SJCRH30 (cell line): Measurements from ENCODE around the gene ESYT3. TPM values are rescaled to one million over a fixed set of nuclear protein-coding genes. Genes with fewer than 3 reads are reported as not detected.
A peak's percentile ranks its signal among the peaks of the same experiment; 100 is the strongest.
"Not testable (repeated sequence)": the region's sequence is repeated elsewhere in the genome, so short reads cannot be mapped to it uniquely, and the experiment has no call there.

Source experiments
- DNase-seq, 2 experiments: peaks; one replicate each; pipeline ENCODE4 v3.0.0-alpha.2; 2015 to 2020
- H3K27ac ChIP-seq: fragments of 250-450 bp; sonication (Bioruptor Pico); 2 replicates; pipeline ENCODE4 v1.5.1; 2020; ENCODE audit warnings: mild to moderate bottlenecking, moderate library complexity
- H3K27me3 ChIP-seq: fragments of 250-450 bp; sonication (Bioruptor Pico); 2 replicates; pipeline ENCODE4 v1.5.1; 2020; ENCODE audit warnings: mild to moderate bottlenecking, moderate library complexity
- H3K36me3 ChIP-seq: fragments of 250-450 bp; sonication (Bioruptor Pico); 2 replicates; pipeline ENCODE4 v1.5.1; 2020; ENCODE audit warnings: mild to moderate bottlenecking, moderate library complexity
- H3K4me1 ChIP-seq: fragments of 250-450 bp; sonication (Bioruptor Pico); 2 replicates; pipeline ENCODE4 v1.5.1; 2020; ENCODE audit warnings: mild to moderate bottlenecking, moderate library complexity
- H3K4me3 ChIP-seq: fragments of 250-450 bp; sonication (Bioruptor Pico); 2 replicates; pipeline ENCODE4 v1.5.1; 2020; ENCODE audit warnings: mild to moderate bottlenecking, moderate library complexity
- H3K9me3 ChIP-seq: fragments of 250-450 bp; sonication (Bioruptor Pico); replicated peaks from 2 replicates; pipeline ENCODE4 v1.5.1; 2020; ENCODE audit warnings: mild to moderate bottlenecking, moderate library complexity
- total RNA-seq: library from RNA; depleted of rRNA; stranded (reverse); fragments of >200 nt; shearing (Covaris generic); gene quantifications from 2 replicates; pipeline ENCODE4 v1.2.3, GENCODE V29; 2014

Gene ESYT3
- total RNA-seq, 1 experiment from 2014 or later, result 0.69 TPM

DNA sequence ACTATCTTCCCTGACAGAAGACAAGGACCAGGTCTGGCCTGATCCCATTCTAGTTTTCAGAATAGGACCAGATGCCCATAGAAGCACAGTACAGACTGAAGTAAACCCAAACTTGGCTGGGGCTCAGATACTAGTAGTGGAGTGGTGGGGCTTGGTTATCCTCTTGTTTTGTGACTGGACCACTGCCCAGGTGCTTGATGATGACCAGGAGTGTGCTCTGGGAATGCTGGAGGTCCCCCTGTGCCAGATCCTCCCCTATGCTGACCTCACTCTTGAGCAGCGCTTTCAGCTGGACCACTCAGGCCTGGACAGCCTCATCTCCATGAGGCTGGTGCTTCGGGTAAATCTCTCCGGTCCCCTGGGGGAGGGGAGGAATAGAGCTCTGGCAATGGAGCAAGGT lies 36.3 kb downstream of the ESYT3 start:
- Histone ChIP-seq H3K36me3 (no peaks in the 10 kb centered on the region), H3K9me3 (no peaks in the 10 kb centered on the region), H3K27ac (no peak overlapping the region), H3K4me1 (peaks cover 12% of the 10 kb centered on the region), H3K4me3 (no peak overlapping the region), H3K27me3 (no peaks in the 10 kb centered on the region)
- DNase-seq, result no peak

- DNase-seq, result no peak
- no peaks in the 10 kb centered on the region for H3K36me3 ChIP-seq
- H3K27me3 ChIP-seq, result no peaks in the 10 kb centered on the region
- no peaks in the 10 kb centered on the region for H3K9me3 ChIP-seq
- H3K27ac ChIP-seq, result no peak overlapping the region
- no peak overlapping the region for H3K4me3 ChIP-seq
- peaks cover 4% of the 10 kb centered on the region for H3K4me1 ChIP-seq
Observed at GRCh38 chr3:138471481-138471880, 37.1 kb downstream of the ESYT3 start.

DNA sequence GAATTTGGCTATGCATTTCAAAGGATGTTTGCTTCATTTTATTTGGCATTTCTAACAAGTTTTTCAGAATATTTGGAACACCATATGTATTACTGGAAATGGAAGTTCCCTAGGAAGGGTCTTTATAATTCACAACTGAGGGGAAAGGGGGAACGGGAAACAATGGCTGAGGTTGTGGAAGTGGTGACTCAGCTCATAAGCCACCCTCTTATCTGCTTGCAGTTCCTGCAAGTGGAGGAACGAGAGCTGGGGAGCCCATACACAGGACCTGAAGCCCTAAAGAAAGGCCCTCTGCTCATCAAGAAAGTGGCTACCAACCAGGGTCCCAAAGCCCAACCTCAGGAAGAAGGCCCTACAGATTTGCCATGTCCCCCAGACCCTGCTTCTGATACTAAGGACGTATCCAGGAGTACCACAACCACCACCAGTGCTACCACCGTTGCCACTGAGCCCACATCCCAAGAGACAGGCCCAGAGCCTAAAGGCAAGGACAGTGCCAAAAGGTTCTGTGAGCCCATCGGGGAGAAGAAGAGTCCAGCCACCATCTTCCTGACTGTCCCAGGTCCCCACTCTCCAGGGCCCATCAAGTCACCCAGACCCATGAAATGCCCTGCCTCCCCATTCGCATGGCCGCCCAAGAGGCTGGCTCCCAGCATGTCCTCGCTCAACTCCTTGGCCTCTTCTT lies 37.9 kb downstream of the ESYT3 start:
- H3K27me3 ChIP-seq, result no peaks in the 10 kb centered on the region
- H3K4me3 ChIP-seq, result no peak overlapping the region
- H3K36me3 ChIP-seq, result no peaks in the 10 kb centered on the region
- DNase-seq, result no peak
- H3K27ac ChIP-seq, result no peak overlapping the region
- H3K9me3 ChIP-seq, result no peaks in the 10 kb centered on the region
- H3K4me1 ChIP-seq, result no peaks in the 10 kb centered on the region

DNA sequence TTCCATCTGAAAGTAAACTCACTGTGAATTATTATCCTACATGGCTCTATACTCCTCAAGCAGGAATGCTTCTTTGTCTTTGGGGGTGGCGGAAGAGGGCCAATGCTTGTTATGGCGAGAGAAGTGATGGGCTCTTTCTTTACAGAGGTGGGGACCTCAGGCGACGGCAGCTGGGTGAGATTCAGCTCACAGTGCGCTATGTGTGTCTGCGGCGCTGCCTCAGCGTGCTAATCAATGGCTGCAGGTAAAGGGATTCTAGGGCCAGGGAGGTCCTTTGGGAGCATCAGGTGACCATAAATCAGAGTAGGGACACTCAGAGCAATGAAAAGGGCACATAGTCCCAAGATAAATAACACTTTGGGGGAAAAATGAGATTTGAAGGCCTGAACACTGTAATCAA lies 39.0 kb downstream of the ESYT3 start:
- no peak overlapping the region for H3K4me3 ChIP-seq
- no peaks in the 10 kb centered on the region for H3K36me3 ChIP-seq
- no peaks in the 10 kb centered on the region for H3K27me3 ChIP-seq
- no peak overlapping the region for H3K27ac ChIP-seq
- H3K9me3 ChIP-seq, result no peaks in the 10 kb centered on the region
- no peaks in the 10 kb centered on the region for H3K4me1 ChIP-seq
- DNase-seq, result no peak

DNA sequence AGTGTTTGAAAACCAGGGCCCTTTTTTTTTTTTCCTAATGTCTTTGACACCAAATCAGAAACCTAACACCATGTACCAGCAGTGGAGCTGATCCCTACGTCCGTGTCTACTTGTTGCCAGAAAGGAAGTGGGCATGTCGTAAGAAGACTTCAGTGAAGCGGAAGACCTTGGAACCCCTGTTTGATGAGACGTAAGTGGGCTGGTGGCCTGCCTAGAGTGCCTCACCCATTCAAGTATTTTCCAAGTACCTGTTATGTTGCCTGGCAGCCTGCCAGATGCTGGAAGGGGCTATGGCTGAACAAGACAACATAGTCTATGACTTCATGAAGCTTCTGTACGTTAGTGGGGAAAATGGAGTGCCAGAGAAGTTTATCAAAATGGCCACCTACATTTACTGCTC lies 39.7 kb downstream of the ESYT3 start:
- Histone ChIP-seq H3K9me3 (no peaks in the 10 kb centered on the region), H3K4me3 (no peak overlapping the region), H3K27me3 (no peaks in the 10 kb centered on the region), H3K4me1 (no peaks in the 10 kb centered on the region), H3K27ac (no peak overlapping the region), H3K36me3 (no peaks in the 10 kb centered on the region)
- peak in 1 of 2 experiments; percentile 19 for DNase-seq

- H3K4me1 ChIP-seq, result no peaks in the 10 kb centered on the region
- no peaks in the 10 kb centered on the region for H3K36me3 ChIP-seq
- no peak overlapping the region for H3K4me3 ChIP-seq
- H3K9me3 ChIP-seq, result no peaks in the 10 kb centered on the region
- H3K27me3 ChIP-seq, result no peaks in the 10 kb centered on the region
- no peak overlapping the region for H3K27ac ChIP-seq
- no peak for DNase-seq
Observed at GRCh38 chr3:138476526-138476925, 42.1 kb downstream of the ESYT3 start.

DNA sequence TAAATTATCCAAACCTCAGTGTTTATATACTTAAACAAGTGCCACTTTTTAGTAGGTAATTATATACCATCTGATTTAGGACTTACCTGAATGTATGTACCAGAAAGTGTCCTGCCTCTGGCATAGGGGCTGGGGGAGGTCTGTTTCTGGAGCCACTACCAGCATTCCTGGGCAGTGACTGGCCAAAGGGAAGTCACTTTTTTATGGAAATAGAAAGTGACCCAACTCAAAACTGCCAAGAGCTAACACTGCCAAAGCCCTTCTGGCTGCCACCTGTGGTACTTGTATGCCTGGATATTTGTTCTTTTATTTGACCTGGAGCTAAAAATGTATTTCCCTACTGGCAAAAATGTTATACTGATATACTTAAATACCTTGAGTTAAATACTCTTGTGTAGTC lies 42.7 kb downstream of the ESYT3 start:
- H3K4me3 ChIP-seq, result no peak overlapping the region
- H3K9me3 ChIP-seq, result no peaks in the 10 kb centered on the region
- H3K27ac ChIP-seq, result no peak overlapping the region
- no peaks in the 10 kb centered on the region for H3K27me3 ChIP-seq
- no peaks in the 10 kb centered on the region for H3K36me3 ChIP-seq
- no peaks in the 10 kb centered on the region for H3K4me1 ChIP-seq
- DNase-seq, result no peak

DNA sequence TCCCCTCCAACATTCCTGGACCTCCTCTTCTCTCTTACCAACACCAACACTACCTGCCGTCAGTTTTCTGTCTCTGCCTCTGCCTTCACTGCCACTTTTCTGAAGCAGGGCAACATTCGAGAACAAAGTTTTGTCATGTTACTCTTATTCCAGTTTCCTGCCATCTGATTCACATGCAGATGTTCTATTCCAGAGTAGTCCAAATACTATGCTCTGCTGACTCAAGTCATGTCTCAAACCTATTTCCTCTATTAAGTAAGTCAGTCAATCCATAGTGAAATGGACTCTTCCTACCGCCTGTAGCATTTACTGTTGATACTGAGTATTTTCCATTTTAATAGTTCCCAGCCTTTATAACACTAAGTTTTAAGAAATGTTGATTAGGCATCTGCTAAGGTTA lies 43.4 kb downstream of the ESYT3 start:
- no peaks in the 10 kb centered on the region for H3K27me3 ChIP-seq
- no peaks in the 10 kb centered on the region for H3K4me1 ChIP-seq
- no peak overlapping the region for H3K27ac ChIP-seq
- no peaks in the 10 kb centered on the region for H3K9me3 ChIP-seq
- DNase-seq, result no peak
- no peaks in the 10 kb centered on the region for H3K36me3 ChIP-seq
- no peak overlapping the region for H3K4me3 ChIP-seq

DNA sequence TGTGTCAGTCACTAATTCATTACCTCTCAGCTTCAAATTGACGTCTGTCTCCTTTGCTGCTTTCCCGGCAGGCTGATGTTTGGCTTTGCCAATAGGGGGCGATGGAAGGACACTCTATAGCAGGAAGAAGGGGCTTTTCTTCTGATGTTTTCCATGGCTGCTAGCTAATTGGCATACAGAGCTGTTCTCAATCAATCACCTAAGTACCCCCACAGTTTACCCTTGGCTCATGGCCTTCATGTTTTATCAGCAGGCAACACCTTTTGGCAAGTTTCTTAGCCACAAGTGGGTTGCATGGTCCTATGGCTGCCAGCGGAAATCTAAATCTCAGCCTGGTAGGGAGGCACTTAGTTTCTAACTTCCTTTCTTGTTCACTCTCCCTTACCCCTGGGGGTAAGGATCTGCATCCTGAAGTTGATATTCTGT lies 45.0 kb downstream of the ESYT3 start:
- Histone ChIP-seq H3K36me3 (no peaks in the 10 kb centered on the region), H3K9me3 (no peaks in the 10 kb centered on the region), H3K4me3 (no peak overlapping the region), H3K27ac (no peak overlapping the region), H3K27me3 (no peaks in the 10 kb centered on the region), H3K4me1 (no peaks in the 10 kb centered on the region)
- DNase-seq, result peak; percentile 66 to 80

GRCh38 chr3:138484672-138485071 lies 50.3 kb downstream of the ESYT3 start:
- not testable (repeated sequence) for H3K4me3 ChIP-seq, H3K9me3 ChIP-seq, DNase-seq, H3K36me3 ChIP-seq, H3K4me1 ChIP-seq, H3K27ac ChIP-seq, H3K27me3 ChIP-seq

- not testable (repeated sequence) for H3K4me3 ChIP-seq, DNase-seq
Observed at GRCh38 chr3:138486580-138486979, 52.2 kb downstream of the ESYT3 start.

DNA sequence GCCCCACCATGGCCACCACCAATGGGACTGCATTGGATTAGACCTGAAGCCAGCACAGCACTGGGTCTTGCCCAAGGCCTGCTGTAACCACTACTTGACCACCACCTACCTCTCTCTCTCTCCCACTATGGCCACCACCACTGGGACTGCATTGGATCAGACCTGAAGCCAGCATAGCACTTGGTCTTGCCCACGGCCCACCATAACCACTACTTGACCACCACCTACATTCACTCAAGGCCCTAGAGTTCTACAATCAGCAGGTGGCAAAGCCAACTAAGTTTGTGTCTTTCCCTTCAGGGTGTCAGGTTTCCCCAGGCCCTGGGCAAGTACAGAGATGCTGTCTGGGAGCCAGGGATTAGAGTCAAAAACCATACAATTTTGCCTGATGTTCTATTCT lies 57.6 kb downstream of the ESYT3 start:
- Histone ChIP-seq H3K4me1 (no peaks in the 10 kb centered on the region), H3K9me3 (0 out of 2 replicates have a peak, but pooled peaks cover 4% of the 10 kb centered on the region), H3K36me3 (peaks cover 7% of the 10 kb centered on the region; the same call in 1 of the 2 replicates), H3K27me3 (no peaks in the 10 kb centered on the region), H3K4me3 (no peak overlapping the region), H3K27ac (no peak overlapping the region)
- no peak for DNase-seq

More at GRCh38 chr3:138486580-138486979, 52.2 kb downstream of the ESYT3 start:
- not testable (repeated sequence) for H3K27ac ChIP-seq, H3K9me3 ChIP-seq, H3K27me3 ChIP-seq, H3K36me3 ChIP-seq, H3K4me1 ChIP-seq

GRCh38 chr3:138492980-138493675 lies 58.7 kb downstream of the ESYT3 start:
- H3K27ac ChIP-seq, result no peak overlapping the region
- no peak overlapping the region for H3K4me3 ChIP-seq
- peaks cover 7% of the 10 kb centered on the region; the same call in 1 of the 2 replicates for H3K36me3 ChIP-seq
- no peaks in the 10 kb centered on the region for H3K9me3 ChIP-seq
- no peaks in the 10 kb centered on the region for H3K4me1 ChIP-seq
- no peaks in the 10 kb centered on the region for H3K27me3 ChIP-seq
- no peak for DNase-seq

DNA sequence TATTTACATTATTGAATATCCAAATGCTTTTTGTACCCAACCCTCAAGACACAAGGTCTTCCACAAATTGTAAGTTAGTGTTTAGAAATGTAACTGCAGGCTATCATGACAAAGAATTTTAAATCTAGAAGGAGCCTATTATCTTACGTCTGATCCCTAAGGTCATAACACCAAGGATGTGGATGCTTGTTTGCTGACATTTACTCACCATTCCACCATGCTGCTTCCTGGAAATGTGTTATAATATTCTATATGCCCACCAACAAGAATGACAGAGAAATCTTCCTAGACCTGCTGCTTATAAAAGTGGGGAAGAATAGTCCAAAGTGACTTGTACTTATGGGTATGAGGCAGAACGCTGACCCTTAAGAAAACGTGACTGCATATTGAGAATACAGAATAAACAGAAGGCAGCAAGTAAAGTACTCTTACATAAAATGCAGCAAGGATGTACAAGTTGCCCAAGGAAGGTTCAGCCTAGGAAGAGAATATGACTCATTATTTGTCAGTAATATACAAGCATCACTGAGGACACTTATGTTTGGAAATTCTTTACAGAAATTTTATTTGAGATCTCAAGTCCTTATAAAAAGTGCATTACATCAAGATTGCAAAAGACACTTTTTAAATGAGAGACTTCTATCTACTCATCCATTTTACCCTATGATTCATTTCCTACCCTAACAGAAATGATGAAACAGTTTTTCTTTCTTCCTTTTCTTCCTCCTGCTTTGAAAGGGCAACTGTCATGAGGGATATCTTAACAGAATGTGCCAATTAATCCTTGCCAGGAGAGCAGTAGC lies 59.6 kb downstream of the ESYT3 start:
- H3K27me3 ChIP-seq, result no peaks in the 10 kb centered on the region
- no peak overlapping the region for H3K4me3 ChIP-seq
- no peaks in the 10 kb centered on the region for H3K9me3 ChIP-seq
- peaks cover 11% of the 10 kb centered on the region; the same call in 1 of the 2 replicates for H3K36me3 ChIP-seq
- H3K27ac ChIP-seq, result no peak overlapping the region
- H3K4me1 ChIP-seq, result no peaks in the 10 kb centered on the region
- DNase-seq, result no peak

DNA sequence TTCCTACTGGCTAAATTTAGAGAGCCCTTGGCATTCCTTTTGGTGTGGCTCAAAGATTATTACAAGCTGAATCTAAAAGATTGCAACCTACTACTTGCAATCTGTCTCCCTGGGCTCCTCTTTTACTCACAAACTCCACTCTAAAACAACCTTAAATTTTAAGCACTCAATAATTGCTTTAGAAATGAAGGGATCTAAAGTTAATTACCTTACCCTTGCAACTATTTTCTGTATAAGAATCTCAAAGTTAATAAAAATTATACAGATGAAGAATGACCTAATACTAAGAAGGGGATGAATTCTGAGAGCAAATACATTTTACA lies 60.2 kb downstream of the ESYT3 start:
- no peak for DNase-seq
- Histone ChIP-seq H3K9me3 (no peaks in the 10 kb centered on the region), H3K27ac (no peak overlapping the region), H3K4me1 (no peaks in the 10 kb centered on the region), H3K27me3 (no peaks in the 10 kb centered on the region), H3K4me3 (no peak overlapping the region), H3K36me3 (peaks cover 16% of the 10 kb centered on the region; the same call in 1 of the 2 replicates)
